Natural killer cell (primary cell): Measurements from ENCODE around the gene ZNF460. TPM values are rescaled to one million over a fixed set of nuclear protein-coding genes. Genes with fewer than 3 reads are reported as not detected.
"Not testable (repeated sequence)": the region's sequence is repeated elsewhere in the genome, so short reads cannot be mapped to it uniquely, and the experiment has no call there.

ENCODE experiments used
- ATAC-seq, 3 donors: fragments of 150-1000 bp in 2 of 3; fragments of 200-7000 bp in 1 of 3; cut with Tn5 transposase; 1 replicate in 1 of 3; 2 replicates in 2 of 3; pipeline ENCODE4 v1.10.0; 2021; ENCODE audit warnings: mild to moderate bottlenecking in 2 of 3, moderate library complexity in 2 of 3
- DNase-seq, 2 donors: peaks; one replicate each; pipeline versions ENCODE4 v3.0.0 to v3.0.0-alpha.2; 2013 to 2021; ENCODE audit warnings: mixed read lengths in 1 of 2
- H3K27ac ChIP-seq: one replicate; pipeline ENCODE4 v1.5.1; 2013; ENCODE audit warnings: mild to moderate bottlenecking, low read length
- H3K27me3 ChIP-seq: one replicate; pipeline ENCODE4 v1.6.1; 2013; ENCODE audit warnings: low read length; ENCODE audit not compliant: control insufficient read depth, insufficient read depth
- H3K36me3 ChIP-seq: one replicate; pipeline ENCODE4 v1.6.1; 2013; ENCODE audit warnings: low read length; ENCODE audit not compliant: control insufficient read depth, insufficient read depth
- H3K4me1 ChIP-seq: one replicate; pipeline ENCODE4 v1.6.1; 2013; ENCODE audit warnings: low read length; ENCODE audit not compliant: control insufficient read depth, insufficient read depth
- H3K4me3 ChIP-seq: one replicate; pipeline ENCODE4 v1.5.1; 2013; ENCODE audit warnings: low read length
- H3K9me3 ChIP-seq: one replicate; pipeline ENCODE4 v1.6.1; 2013; ENCODE audit warnings: low read length; ENCODE audit not compliant: control insufficient read depth, insufficient read depth
- H3K27ac Mint-ChIP-seq, 2 donors: one replicate each; pipeline ENCODE4 v1.8.0; 2022; ENCODE audit warnings: mild to moderate bottlenecking in 2 of 2, mixed read lengths in 2 of 2, moderate library complexity in 1 of 2
- H3K27me3 Mint-ChIP-seq, 2 donors: one replicate each; pipeline ENCODE4 v1.8.0; 2022; ENCODE audit warnings: low read depth in 2 of 2, mixed read lengths in 2 of 2
- H3K36me3 Mint-ChIP-seq: one replicate; pipeline ENCODE4 v1.8.0; 2022; ENCODE audit warnings: mixed read lengths
- H3K4me1 Mint-ChIP-seq, 2 donors: one replicate each; pipeline ENCODE4 v1.8.0; 2022; ENCODE audit warnings: mixed read lengths in 2 of 2
- H3K4me3 Mint-ChIP-seq: one replicate; pipeline ENCODE4 v1.8.0; 2022; ENCODE audit warnings: mild to moderate bottlenecking, moderate library complexity, mixed read lengths
- H3K9me3 Mint-ChIP-seq, 2 donors: one replicate each; pipeline ENCODE4 v1.8.0; 2022; ENCODE audit warnings: mixed read lengths in 2 of 2
- WGBS: methylation state at CpG from one replicate; pipeline ENCODE4 v1.1.7; 2013; ENCODE audit warnings: missing lambda C conversion rate; ENCODE audit not compliant: insufficient coverage; 5-methylcytosine and 5-hydroxymethylcytosine counted together
- intact Hi-C: fragments of 100-400 bp; cut with micrococcal nuclease; formaldehyde crosslinking; loops from one replicate; pipeline ENCODE4 v1.14.2; 2022
- total RNA-seq, 4 donors: library from RNA; stranded (reverse); fragments of 120-200 nt in 1 of 4; gene quantifications; one replicate each; pipeline versions ENCODE4 v1.2.3 to v1.2.4, GENCODE V29; 2013 to 2022
- TF ChIP-seq, protein P1 (sequence below): fragments of 200-600 bp; IDR thresholded peaks from one replicate; pipeline ENCODE4 v1.8.0; 2022; ENCODE audit warnings: antibody characterized with exemption

ZNF460 gene
- total RNA-seq, 3 donors from 2014 or later (not counting 1 experiment from before 2014, with no cell fraction given), result 67.8 to 74.1 (median 69.7) TPM

DNA sequence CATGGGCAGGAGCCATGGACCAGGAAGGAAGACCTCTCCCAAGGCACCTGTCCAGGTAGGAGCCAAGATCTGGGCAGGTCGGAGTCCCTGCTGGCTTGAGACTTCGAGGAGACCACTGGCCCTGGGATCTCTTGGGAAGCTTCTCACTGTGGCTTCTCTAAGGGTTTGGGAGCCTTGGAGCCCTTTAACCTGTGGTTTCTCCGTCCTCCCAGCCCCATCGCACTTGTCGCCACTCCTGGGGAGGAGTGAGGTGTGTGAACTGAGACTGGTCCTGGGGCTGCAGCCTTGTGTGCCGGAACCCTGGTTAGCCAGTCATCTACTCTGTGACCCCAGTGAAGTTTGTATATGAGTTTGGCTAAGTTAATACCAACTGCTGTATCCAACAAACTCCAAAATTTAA lies 31.6 kb upstream of the ZNF460 start:
- WGBS, result 89% methylated on average over 6 of the region's 6 CpGs
- H3K36me3 Mint-ChIP-seq, result peaks cover 23% of the 10 kb centered on the region

DNA sequence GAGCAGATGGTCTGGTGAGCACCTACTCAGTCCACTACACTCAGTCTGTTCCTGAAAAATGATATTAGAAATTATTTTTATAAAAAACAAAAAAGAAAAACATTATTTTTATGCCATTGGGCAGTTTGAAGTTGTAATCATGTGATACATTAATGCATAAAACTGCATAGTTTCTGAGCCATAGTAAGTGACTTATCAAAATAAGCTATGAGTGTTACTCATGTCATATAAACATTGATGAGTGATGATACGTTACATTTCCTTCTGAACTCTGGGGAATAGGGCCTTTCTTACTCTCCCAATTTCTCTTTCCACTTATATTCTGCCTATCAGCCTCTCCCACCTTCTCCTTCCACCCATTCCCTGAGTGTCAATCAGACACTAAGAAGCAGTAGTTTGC lies 31.0 kb upstream of the ZNF460 start:
- Mint-ChIP-seq H3K27me3 (no peaks in the 10 kb centered on the region), H3K9me3 (no peaks in the 10 kb centered on the region), H3K36me3 (peaks cover 27% of the 10 kb centered on the region), H3K4me3 (no peak overlapping the region), H3K27ac (no peak overlapping the region), H3K4me1 (peaks cover 0 to 11% of the 10 kb centered on the region in 2 donors)
- ATAC-seq (no peak), DNase-seq (no peak)
- Histone ChIP-seq H3K36me3 (peaks cover 61% of the 10 kb centered on the region), H3K4me3 (no peak overlapping the region), H3K27ac (no peak overlapping the region), H3K27me3 (no peaks in the 10 kb centered on the region), H3K4me1 (no peaks in the 10 kb centered on the region), H3K9me3 (no peaks in the 10 kb centered on the region)
- no CpG with 5 or more reads among the region's 1 CpG for WGBS
- intact Hi-C loops, result no loop called here
- TF ChIP-seq, protein P1, sequence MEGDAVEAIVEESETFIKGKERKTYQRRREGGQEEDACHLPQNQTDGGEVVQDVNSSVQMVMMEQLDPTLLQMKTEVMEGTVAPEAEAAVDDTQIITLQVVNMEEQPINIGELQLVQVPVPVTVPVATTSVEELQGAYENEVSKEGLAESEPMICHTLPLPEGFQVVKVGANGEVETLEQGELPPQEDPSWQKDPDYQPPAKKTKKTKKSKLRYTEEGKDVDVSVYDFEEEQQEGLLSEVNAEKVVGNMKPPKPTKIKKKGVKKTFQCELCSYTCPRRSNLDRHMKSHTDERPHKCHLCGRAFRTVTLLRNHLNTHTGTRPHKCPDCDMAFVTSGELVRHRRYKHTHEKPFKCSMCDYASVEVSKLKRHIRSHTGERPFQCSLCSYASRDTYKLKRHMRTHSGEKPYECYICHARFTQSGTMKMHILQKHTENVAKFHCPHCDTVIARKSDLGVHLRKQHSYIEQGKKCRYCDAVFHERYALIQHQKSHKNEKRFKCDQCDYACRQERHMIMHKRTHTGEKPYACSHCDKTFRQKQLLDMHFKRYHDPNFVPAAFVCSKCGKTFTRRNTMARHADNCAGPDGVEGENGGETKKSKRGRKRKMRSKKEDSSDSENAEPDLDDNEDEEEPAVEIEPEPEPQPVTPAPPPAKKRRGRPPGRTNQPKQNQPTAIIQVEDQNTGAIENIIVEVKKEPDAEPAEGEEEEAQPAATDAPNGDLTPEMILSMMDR, result no peak

More for the DNA sequence above, 31.6 kb upstream of the ZNF460 start:
- H3K4me1 ChIP-seq, result no peaks in the 10 kb centered on the region
- H3K36me3 ChIP-seq, result peaks cover 54% of the 10 kb centered on the region
- TF ChIP-seq, protein P1, result no peak
- Mint-ChIP-seq H3K9me3 (no peaks in the 10 kb centered on the region), H3K4me3 (no peak overlapping the region), H3K4me1 (peaks cover 0 to 11% of the 10 kb centered on the region in 2 donors), H3K27ac (no peak overlapping the region), H3K27me3 (no peaks in the 10 kb centered on the region)
- no peaks in the 10 kb centered on the region for H3K27me3 ChIP-seq
- H3K27ac ChIP-seq, result no peak overlapping the region
- DNase-seq (no peak), ATAC-seq (no peak)
- H3K9me3 ChIP-seq, result no peaks in the 10 kb centered on the region
- H3K4me3 ChIP-seq, result no peak overlapping the region
- intact Hi-C loops, result no loop called here

DNA sequence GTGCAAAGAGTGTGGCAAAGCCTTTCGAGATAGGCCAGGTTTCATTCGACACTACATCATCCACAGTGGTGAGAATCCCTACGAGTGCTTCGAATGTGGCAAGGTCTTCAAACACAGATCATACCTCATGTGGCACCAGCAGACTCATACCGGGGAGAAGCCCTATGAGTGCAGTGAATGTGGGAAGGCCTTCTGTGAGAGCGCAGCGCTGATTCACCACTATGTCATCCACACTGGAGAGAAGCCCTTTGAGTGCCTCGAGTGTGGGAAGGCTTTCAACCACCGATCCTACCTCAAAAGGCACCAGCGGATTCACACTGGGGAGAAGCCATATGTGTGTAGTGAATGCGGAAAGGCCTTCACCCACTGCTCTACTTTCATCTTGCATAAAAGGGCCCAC lies 26.5 kb upstream of the ZNF460 start:
- intact Hi-C loops, H3K27ac Mint-ChIP-seq, H3K4me1 ChIP-seq, H3K27me3 ChIP-seq, H3K9me3 Mint-ChIP-seq, H3K9me3 ChIP-seq, DNase-seq, H3K27me3 Mint-ChIP-seq, ATAC-seq, H3K4me3 ChIP-seq, H3K4me3 Mint-ChIP-seq, H3K27ac ChIP-seq: not testable (repeated sequence)
- peaks cover 50% of the 10 kb centered on the region for H3K36me3 ChIP-seq
- peaks cover 0 to 11% of the 10 kb centered on the region in 2 donors for H3K4me1 Mint-ChIP-seq
- WGBS, result 94% methylated on average over 3 of the region's 11 CpGs
- H3K36me3 Mint-ChIP-seq, result peaks cover 27% of the 10 kb centered on the region

DNA sequence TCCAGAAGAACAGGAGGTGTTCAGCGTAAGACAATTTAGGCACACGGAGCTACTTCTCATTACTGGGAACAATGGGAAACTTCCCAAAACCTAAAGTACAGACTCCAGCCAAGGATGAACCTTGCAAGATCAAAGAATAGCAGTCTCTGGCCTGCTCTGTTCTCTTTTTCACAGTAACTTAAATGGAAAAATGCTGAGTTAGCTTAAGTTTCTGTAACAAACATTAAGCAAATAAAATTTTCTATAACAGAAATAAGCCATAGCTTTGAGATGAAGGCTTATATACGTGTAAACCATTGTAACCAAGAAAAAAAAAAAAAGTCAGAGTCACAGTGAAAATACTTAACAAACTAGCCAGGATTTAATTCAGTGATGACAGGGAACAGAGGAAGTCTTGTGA lies 18.2 kb upstream of the ZNF460 start:
- no peaks in the 10 kb centered on the region for H3K9me3 ChIP-seq
- peaks cover 9% of the 10 kb centered on the region for H3K36me3 ChIP-seq
- no peak overlapping the region for H3K4me3 Mint-ChIP-seq
- DNase-seq (no peak), ATAC-seq (no peak)
- TF ChIP-seq, protein P1, result no peak
- H3K36me3 Mint-ChIP-seq, result peaks cover 7% of the 10 kb centered on the region
- 99% methylated on average over 3 of the region's 3 CpGs for WGBS
- no peak overlapping the region for H3K4me3 ChIP-seq
- H3K27ac ChIP-seq, result no peak overlapping the region
- intact Hi-C loops, result no loop called here
- H3K27me3 ChIP-seq, result no peaks in the 10 kb centered on the region
- H3K27ac Mint-ChIP-seq, result no peak overlapping the region
- no peaks in the 10 kb centered on the region for H3K9me3 Mint-ChIP-seq
- peaks cover 0 to 16% of the 10 kb centered on the region in 2 donors for H3K4me1 Mint-ChIP-seq
- no peaks in the 10 kb centered on the region for H3K27me3 Mint-ChIP-seq
- no peaks in the 10 kb centered on the region for H3K4me1 ChIP-seq
